Endothelial cell of umbilical vein (primary cell): ENCODE results near the gene ACSS2. TPM values are rescaled to one million over a fixed set of nuclear protein-coding genes. Genes with fewer than 3 reads are reported as not detected.
A peak's percentile ranks its signal among the peaks of the same experiment; 100 is the strongest.

Experiments used
- BruUV-seq: library from RNA; stranded (reverse); fragments of 400-500 nt; replicated peaks from 2 replicates; lab custom pipeline; 2021; lab: Mats Ljungman, UMichigan
- CTCF ChIA-PET: fragments of 300-600, 350-600 bp; sonication (Branson Sonifier 250); formaldehyde crosslinking; loops from one replicate; lab custom pipeline; 2021; ENCODE audit warnings: antibody characterized with exemption, inconsistent platforms; lab: Charles Lee
- POLR2A ChIA-PET: fragments of 300-600, 350-600 bp; sonication (Branson Sonifier 250); formaldehyde crosslinking; loops from one replicate; lab custom pipeline; 2021; ENCODE audit warnings: antibody characterized with exemption, inconsistent platforms; lab: Charles Lee
- DNase-seq: peaks from one replicate; pipeline ENCODE4 v3.0.0-alpha.2; 2011; ENCODE audit warnings: low read depth, low spot score
- FAIRE-seq: peaks from 2 replicates; lab custom pipeline; 2011; peaks lifted over from hg19 to GRCh38; lab: Jason Lieb, UNC
- H2AFZ ChIP-seq: 2 replicates; pipeline ENCODE4 v1.6.0; 2012; ENCODE audit warnings: low read depth, low read length, control low read depth, inconsistent platforms
- H3K27ac ChIP-seq: 2 replicates; pipeline ENCODE4 v1.5.1; 2011; ENCODE audit warnings: low read depth, mild to moderate bottlenecking, control low read depth, low read length, moderate library complexity; ENCODE audit not compliant: insufficient read depth
- H3K27me3 ChIP-seq, 2 experiments: 2 replicates each; pipeline versions ENCODE4 v1.6.0 to v1.6.1; 2011; ENCODE audit warnings: low read length in 2 of 2, mixed read lengths in 1 of 2; ENCODE audit not compliant: control insufficient read depth in 2 of 2, insufficient read depth in 2 of 2
- H3K36me3 ChIP-seq, 2 experiments: 2 replicates in 1 of 2; 3 replicates in 1 of 2; pipeline ENCODE4 v1.5.1; 2011; ENCODE audit warnings: low read length in 2 of 2, mild to moderate bottlenecking in 1 of 2, moderate library complexity in 1 of 2; ENCODE audit not compliant: control insufficient read depth in 2 of 2, insufficient read depth in 2 of 2; ENCODE audit errors: extremely low read depth in 1 of 2
- H3K4me1 ChIP-seq: 3 replicates; pipeline ENCODE4 v1.5.1; 2011; ENCODE audit warnings: mild to moderate bottlenecking, low read length; ENCODE audit not compliant: control insufficient read depth, insufficient read depth; ENCODE audit errors: extremely low read depth
- H3K4me2 ChIP-seq: 2 replicates; pipeline ENCODE4 v1.6.1; 2011; ENCODE audit warnings: low read length, control low read depth, mixed read lengths; ENCODE audit not compliant: insufficient read depth
- H3K4me3 ChIP-seq, 3 experiments: fragments of 200-600 bp in 1 of 3; sonication (generic), shearing (Covaris generic) in 1 of 3; replicated peaks in 1 of 3; 2 replicates each; pipeline ENCODE4 v1.5.1; 2011 to 2016; ENCODE audit warnings: control low read depth in 3 of 3, low read length in 3 of 3, mild to moderate bottlenecking in 2 of 3, inconsistent platforms in 1 of 3, low read depth in 1 of 3, moderate library complexity in 1 of 3; ENCODE audit not compliant: insufficient read depth in 1 of 3
- H3K79me2 ChIP-seq: 2 replicates; pipeline ENCODE4 v1.6.0; 2012; ENCODE audit warnings: low read length, inconsistent platforms; ENCODE audit not compliant: control insufficient read depth, insufficient read depth
- H3K9ac ChIP-seq: replicated peaks from 2 replicates; pipeline ENCODE3; 2011; ENCODE audit warnings: low read length, control low read depth; ENCODE audit not compliant: insufficient read depth; ENCODE audit errors: extremely low read depth
- H3K9me1 ChIP-seq: replicated peaks from 3 replicates; pipeline ENCODE4 v1.6.0; 2011; ENCODE audit warnings: mild to moderate bottlenecking, low read length; ENCODE audit not compliant: control insufficient read depth, insufficient read depth; ENCODE audit errors: extremely low read depth
- H3K9me3 ChIP-seq: replicated peaks from 2 replicates; pipeline ENCODE4 v1.5.1; 2012; ENCODE audit warnings: low read length, inconsistent platforms; ENCODE audit not compliant: control insufficient read depth, insufficient read depth
- H4K20me1 ChIP-seq: replicated peaks from 2 replicates; pipeline ENCODE3; 2011; ENCODE audit warnings: mild to moderate bottlenecking, low read length; ENCODE audit not compliant: control insufficient read depth, insufficient read depth; ENCODE audit errors: extremely low read depth
- CTCF ChIP-seq, 2 donors: IDR thresholded peaks; 1 replicate in 1 of 2; 2 replicates in 1 of 2; pipeline ENCODE4 v1.5.1; 2011; ENCODE audit warnings: low read length in 2 of 2, mild to moderate bottlenecking in 2 of 2, moderate library complexity in 2 of 2, control low read depth in 1 of 2, inconsistent platforms in 1 of 2, low read depth in 1 of 2; ENCODE audit not compliant: insufficient read depth in 1 of 2; ENCODE audit errors: extremely low read depth in 1 of 2
- EZH2 ChIP-seq: IDR thresholded peaks from 2 replicates; pipeline ENCODE4 v1.6.1; 2012; ENCODE audit warnings: borderline replicate concordance, low read depth, mild to moderate bottlenecking, moderate library complexity, low read length, inconsistent platforms; ENCODE audit not compliant: severe bottlenecking
- FOS ChIP-seq: IDR thresholded peaks from 2 replicates; pipeline ENCODE4 v1.6.1; 2011; ENCODE audit warnings: mild to moderate bottlenecking, low read length, moderate library complexity, borderline replicate concordance; ENCODE audit not compliant: insufficient read depth
- GATA2 ChIP-seq: IDR thresholded peaks from 2 replicates; pipeline ENCODE4 v1.7.0; 2011; ENCODE audit warnings: low read depth, mild to moderate bottlenecking, moderate library complexity, mixed read lengths, low read length; ENCODE audit not compliant: insufficient read length, insufficient read depth
- JUN ChIP-seq: IDR thresholded peaks from 2 replicates; pipeline ENCODE4 v1.6.1; 2011; ENCODE audit warnings: borderline replicate concordance, low read depth; ENCODE audit not compliant: insufficient read length, insufficient read depth
- MAX ChIP-seq: IDR thresholded peaks from 2 replicates; pipeline ENCODE4 v1.6.1; 2011; ENCODE audit not compliant: insufficient read depth, insufficient read length
- MYC ChIP-seq: IDR thresholded peaks from one replicate; pipeline ENCODE4 v1.6.1; 2011; ENCODE audit warnings: mild to moderate bottlenecking, low read depth, low read length
- POLR2A ChIP-seq: IDR thresholded peaks from 2 replicates; pipeline ENCODE4 v1.6.1; 2012; ENCODE audit warnings: low read depth, mild to moderate bottlenecking, control low read depth, low read length
- POLR2AphosphoS5 ChIP-seq: IDR thresholded peaks from 2 replicates; pipeline ENCODE4 v1.6.1; 2012; ENCODE audit warnings: low read depth, mild to moderate bottlenecking, control low read depth, low read length, moderate library complexity; ENCODE audit not compliant: insufficient read depth
- dilution Hi-C: fragments of 300-500 bp; cut with MboI; formaldehyde crosslinking; loops from one replicate; pipeline ENCODE4 v1.15.0; 2019; ENCODE audit warnings: low sequenced_read_pairs; ENCODE audit not compliant: extremely low pct_ligation_motif_present
- intact Hi-C: fragments of 100-400 bp; cut with micrococcal nuclease; formaldehyde crosslinking; loops from one replicate; pipeline ENCODE4 v1.10.0; 2022
- polyA plus RNA-seq, 4 experiments: library from polyadenylated mRNA; depleted of rRNA in 3 of 4; stranded (reverse) in 3 of 4; unstranded in 1 of 4; fragments of >200 nt; gene quantifications; 2 replicates each; pipeline versions ENCODE4 v1.2.1 to v1.2.3, GENCODE V29; 2011 to 2012; ENCODE audit warnings: missing spikeins in 1 of 4
- total RNA-seq: library from RNA; stranded (reverse); gene quantifications from 2 replicates; pipeline ENCODE4 v1.2.3, GENCODE V29; 2021

Gene ACSS2
- total and polyA plus RNA-seq, 2 donors (not counting 3 experiments of a cell fraction or from before 2014, with no cell fraction given) = 40.7 to 42.3 TPM

DNA sequence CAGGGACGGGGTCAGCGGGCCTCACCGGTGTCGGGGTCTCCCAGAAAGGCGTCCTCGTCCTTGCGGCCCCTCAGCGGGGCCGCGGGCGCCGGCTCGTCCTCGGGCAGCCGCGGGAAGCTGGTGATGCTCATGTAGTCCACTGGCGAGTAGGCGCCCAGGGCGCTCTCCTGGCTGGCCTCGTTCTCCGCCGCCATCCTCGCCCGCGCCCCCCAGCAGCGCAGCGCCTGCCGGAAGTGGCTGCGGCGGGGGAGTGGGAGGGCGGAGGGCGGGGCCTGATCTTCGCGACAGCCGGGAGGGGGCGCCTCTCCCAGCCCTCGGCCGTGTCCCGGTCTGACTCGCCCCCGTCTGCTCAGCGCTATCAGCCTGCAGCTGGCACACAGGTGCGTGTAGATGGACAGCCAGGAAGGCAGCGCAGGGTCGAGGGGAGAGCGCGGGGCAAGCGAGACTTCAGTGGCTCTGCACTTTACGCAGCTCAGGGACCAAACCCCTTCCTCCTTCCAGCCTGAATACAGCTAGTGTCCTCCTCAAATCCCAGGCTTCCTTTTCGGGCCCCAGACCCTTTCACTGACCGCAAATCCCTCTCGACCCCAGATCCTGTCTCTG, 3.7 kb upstream of the ACSS2 start, which contains the start of gene GGT7:
Gene GGT7, minus strand, starts transcription at position 235 of the 603 bp plus-strand sequence. Its CDS starts 41 bp downstream, at position 194.
- intact Hi-C loops = loop anchor here (1.0 kb wide), 1 partner anchor 263 kb away; no protein-coding TSS in a partner anchor
- Histone ChIP-seq H3K27me3 (no peaks in the 10 kb centered on the region), H3K9me3 (no peaks in the 10 kb centered on the region), H3K9ac (no peak within 1 kb of the TSS), H3K27ac (no peak within 1 kb of the TSS), H2AFZ (peak within 1 kb of the TSS; percentile 89), H3K4me2 (peak within 1 kb of the TSS; percentile 78), H3K79me2 (peaks cover 3% of the 10 kb centered on the region), H4K20me1 (no peaks in the 10 kb centered on the region), H3K9me1 (no peaks in the 10 kb centered on the region), H3K4me1 (peaks cover 12% of the 10 kb centered on the region), H3K4me3 (peak within 1 kb of the TSS in 2 of 3 experiments; percentile 6 to 17), H3K36me3 (no peaks in the 10 kb centered on the region)
- TF ChIP-seq FOS (no peak), EZH2 (peak; percentile 22), CTCF (IDR thresholded peaks at IDR 0.05; ENCODE audit: extremely low read depth in 1 of 2, insufficient read depth in 1 of 2, low read depth in 1 of 2, low read length in 2 of 2) (peak; percentile 53 to 79), POLR2AphosphoS5 (no peak), GATA2 (no peak), POLR2A (no peak), MYC (no peak), JUN (no peak), MAX (no peak)
- dilution Hi-C loops = no loop called here
- peak; percentile 81 for FAIRE-seq
- peak; percentile 60 for DNase-seq
- ChIA-PET POLR2A (no interaction called here), CTCF (interaction anchor here (0.6 to 6.0 kb wide), 15 partner anchors 9 to 391 kb away, joined by 3 to 182 read pairs (median 8); partner anchors contain the start of genes GSS and MYH7B)
- no TSS peak for BruUV-seq
